Measurements from ENCODE around the gene MON1A.
"Not testable (repeated sequence)": the region's sequence is repeated elsewhere in the genome, so short reads cannot be mapped to it uniquely, and the experiment has no call there.

Gene MON1A

DNA sequence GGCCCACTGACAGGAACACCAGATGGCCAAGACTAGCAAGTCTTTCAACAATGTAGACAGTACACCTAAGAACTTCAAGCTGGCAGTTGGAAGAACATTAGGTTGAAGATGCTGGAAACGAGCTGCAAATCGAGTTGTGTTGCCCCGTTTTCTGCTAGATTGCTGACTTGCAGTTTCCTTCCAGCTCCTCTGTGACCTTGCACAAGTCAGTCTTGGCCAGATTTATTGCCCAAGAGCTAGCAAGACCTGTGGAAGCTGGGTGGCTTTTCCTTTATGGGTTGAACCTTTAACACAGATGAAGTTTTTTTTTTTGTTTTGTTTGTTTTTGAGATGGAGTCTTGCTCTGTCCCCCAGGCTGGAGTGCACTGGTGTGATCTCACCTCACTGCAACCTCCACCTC is 7.5 kb upstream of the MON1A start:
- Histone ChIP-seq H3K27ac (ENCODE audit: low read depth, low read length) (no peak overlapping the region), H3K27me3 (ENCODE audit: control insufficient read depth in 1 of 2, insufficient read depth in 2 of 2, low read length in 2 of 2) (no peaks in the 10 kb centered on the region), H3K4me1 (ENCODE audit: insufficient read depth, low read length) (peaks cover 7% of the 10 kb centered on the region), H3K36me3 (ENCODE audit: insufficient read depth, low read length) (no peaks in the 10 kb centered on the region), H3K9ac (ENCODE audit: low read length) (no peak overlapping the region), H3K9me3 (ENCODE audit: low read length) (no peaks in the 10 kb centered on the region), H3K4me3 (ENCODE audit: low read depth in 1 of 2, low read length in 2 of 2) (no peak overlapping the region)

DNA sequence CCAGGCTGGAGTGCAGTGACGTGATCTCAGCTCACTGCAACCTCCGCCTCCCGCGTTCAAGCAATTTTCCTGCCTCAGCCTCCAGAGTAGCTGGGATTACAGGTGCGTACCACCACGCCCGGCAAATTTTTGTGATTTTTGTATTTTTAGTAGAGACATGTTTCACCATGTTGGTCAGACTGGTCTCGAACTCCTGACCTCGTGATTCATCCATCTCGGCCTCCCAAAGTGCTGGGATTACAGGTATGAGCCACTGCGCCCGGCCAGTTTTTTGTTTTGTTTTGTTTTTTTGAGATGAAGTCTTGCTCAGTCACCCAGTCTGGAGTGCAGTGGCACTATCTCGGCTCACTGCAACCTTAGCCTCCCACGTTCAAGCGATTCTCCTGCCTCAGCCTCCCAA is 2.7 kb upstream of the MON1A start:
- not testable (repeated sequence) for H3K4me3 ChIP-seq (ENCODE audit: low read depth in 1 of 2, low read length in 2 of 2); H3K27ac ChIP-seq (ENCODE audit: low read depth, low read length); H3K9me3 ChIP-seq (ENCODE audit: low read length); H3K36me3 ChIP-seq (ENCODE audit: insufficient read depth, low read length); H3K9ac ChIP-seq (ENCODE audit: low read length); H3K27me3 ChIP-seq (ENCODE audit: control insufficient read depth in 1 of 2, insufficient read depth in 2 of 2, low read length in 2 of 2)
- peaks cover 16% of the 10 kb centered on the region for H3K4me1 ChIP-seq (ENCODE audit: insufficient read depth, low read length)

DNA sequence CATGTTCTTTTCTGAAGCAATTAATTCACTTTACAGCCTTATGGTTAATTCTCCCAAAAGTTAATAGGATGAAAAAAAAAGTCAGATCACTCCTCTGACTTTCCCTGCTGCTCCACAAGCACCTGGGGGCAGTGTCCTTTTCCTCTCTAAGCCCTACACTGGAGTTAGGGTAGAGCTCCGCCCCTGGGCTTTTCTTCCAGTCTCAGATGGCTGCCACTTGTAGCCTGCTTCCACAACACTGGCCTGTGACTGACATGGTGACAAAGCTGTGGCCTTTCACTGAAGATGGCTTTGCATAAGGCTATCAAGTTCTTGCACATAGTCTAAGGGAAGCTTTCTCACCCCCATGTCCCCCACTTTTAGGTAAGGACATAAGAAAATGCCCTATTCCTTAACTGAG is 1.3 kb upstream of the MON1A start:
- no peak overlapping the region for H3K9ac ChIP-seq (ENCODE audit: low read length)

DNA sequence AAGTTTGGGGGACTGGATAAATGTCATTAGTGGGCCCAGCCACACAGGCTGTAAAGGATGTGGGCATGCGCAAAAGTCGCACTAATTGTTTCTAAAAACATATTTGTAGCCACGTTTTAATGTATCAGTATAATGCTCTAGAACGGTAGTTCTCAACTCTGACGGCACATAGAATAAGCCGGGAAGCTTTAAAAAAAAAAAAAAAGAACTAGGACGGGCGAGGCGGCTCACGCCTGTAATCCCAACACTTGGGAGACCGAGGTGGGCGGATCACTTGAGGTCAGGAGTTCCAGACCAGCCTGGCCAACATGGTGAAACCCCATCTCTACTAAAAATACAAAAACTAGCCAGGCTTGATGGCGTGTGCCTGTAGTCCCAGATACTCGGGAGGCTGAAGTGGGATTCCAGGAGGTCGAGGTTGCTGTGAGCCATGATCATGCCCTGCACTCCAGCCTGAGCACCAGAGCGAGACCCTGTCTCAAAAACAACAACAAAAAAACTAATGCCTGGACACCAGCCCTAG is 618 bp upstream of the MON1A start:
- no peaks in the 10 kb centered on the region for H3K27me3 ChIP-seq (ENCODE audit: control insufficient read depth in 1 of 2, insufficient read depth in 2 of 2, low read length in 2 of 2)
- peak overlapping the region; percentile 95 for H3K27ac ChIP-seq (ENCODE audit: low read depth, low read length)
- peaks cover 16% of the 10 kb centered on the region for H3K4me1 ChIP-seq (ENCODE audit: insufficient read depth, low read length)
- H3K36me3 ChIP-seq (ENCODE audit: insufficient read depth, low read length): no peaks in the 10 kb centered on the region
- peak overlapping the region; percentile 9 to 95 for H3K4me3 ChIP-seq (ENCODE audit: low read depth in 1 of 2, low read length in 2 of 2)
- H3K9ac ChIP-seq (ENCODE audit: low read length): peak overlapping the region; percentile 64
- H3K9me3 ChIP-seq (ENCODE audit: low read length): no peaks in the 10 kb centered on the region

More for the DNA sequence above, 1.3 kb upstream of the MON1A start:
- Histone ChIP-seq H3K27ac (ENCODE audit: low read depth, low read length) (no peak overlapping the region), H3K4me3 (ENCODE audit: low read depth in 1 of 2, low read length in 2 of 2) (no peak overlapping the region), H3K27me3 (ENCODE audit: control insufficient read depth in 1 of 2, insufficient read depth in 2 of 2, low read length in 2 of 2) (no peaks in the 10 kb centered on the region), H3K36me3 (ENCODE audit: insufficient read depth, low read length) (no peaks in the 10 kb centered on the region), H3K4me1 (ENCODE audit: insufficient read depth, low read length) (peaks cover 16% of the 10 kb centered on the region), H3K9me3 (ENCODE audit: low read length) (no peaks in the 10 kb centered on the region)

DNA sequence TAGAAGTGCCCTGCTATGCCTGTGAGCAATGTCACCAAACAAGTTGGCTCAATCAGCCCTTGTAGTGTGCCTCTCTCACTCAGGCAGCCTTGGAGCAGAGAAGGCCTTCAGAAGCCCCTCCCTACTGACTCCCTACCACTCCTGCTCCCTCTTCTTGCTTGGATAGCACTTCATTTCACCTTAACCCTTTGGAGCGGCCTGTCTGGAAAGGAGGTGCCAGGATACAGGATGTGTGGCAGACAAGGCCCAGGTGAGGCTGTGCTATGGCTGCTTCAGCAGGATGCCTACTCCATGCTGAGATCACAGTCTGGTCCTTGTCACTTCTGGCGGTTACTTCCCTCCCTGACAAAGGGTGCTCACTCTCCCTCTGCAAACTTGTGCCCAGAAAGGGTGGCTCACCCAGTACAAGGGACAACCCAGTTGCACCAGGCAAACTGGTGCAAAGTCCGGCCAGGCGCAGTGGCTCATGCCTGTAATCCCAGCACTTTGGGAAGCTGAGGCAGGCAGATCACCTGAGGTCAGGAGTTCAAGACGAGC is 1.1 kb downstream of the MON1A start:
- Histone ChIP-seq H3K4me1 (ENCODE audit: insufficient read depth, low read length) (peaks cover 16% of the 10 kb centered on the region), H3K27me3 (ENCODE audit: control insufficient read depth in 1 of 2, insufficient read depth in 2 of 2, low read length in 2 of 2) (no peaks in the 10 kb centered on the region), H3K27ac (ENCODE audit: low read depth, low read length) (no peak overlapping the region), H3K36me3 (ENCODE audit: insufficient read depth, low read length) (no peaks in the 10 kb centered on the region), H3K4me3 (ENCODE audit: low read depth in 1 of 2, low read length in 2 of 2) (peak overlapping the region in 1 of 2 donors; percentile 95), H3K9me3 (ENCODE audit: low read length) (no peaks in the 10 kb centered on the region), H3K9ac (ENCODE audit: low read length) (no peak overlapping the region)

DNA sequence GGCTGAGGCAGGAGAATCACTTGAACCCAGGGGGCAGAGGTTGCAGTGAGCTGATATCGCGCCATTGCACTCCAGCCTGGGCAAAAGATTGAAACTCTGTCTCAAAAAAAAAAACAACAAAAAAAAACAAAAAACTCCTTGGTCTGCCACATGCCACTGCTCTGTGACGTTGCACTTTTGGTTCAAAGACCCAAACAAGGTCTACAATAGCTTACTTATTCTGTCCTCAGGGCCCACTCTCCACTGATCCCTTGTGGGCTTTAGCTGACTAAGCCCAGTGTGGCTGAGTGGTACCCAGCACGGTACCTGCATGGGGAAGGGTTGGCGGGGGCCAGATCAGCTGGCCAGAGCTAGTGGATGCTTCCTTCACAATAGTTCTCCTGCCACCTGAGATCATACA is 1.8 kb downstream of the MON1A start:
- Histone ChIP-seq H3K4me1 (ENCODE audit: insufficient read depth, low read length) (peaks cover 16% of the 10 kb centered on the region), H3K27me3 (ENCODE audit: control insufficient read depth in 1 of 2, insufficient read depth in 2 of 2, low read length in 2 of 2) (no peaks in the 10 kb centered on the region), H3K27ac (ENCODE audit: low read depth, low read length) (no peak overlapping the region), H3K9me3 (ENCODE audit: low read length) (no peaks in the 10 kb centered on the region), H3K9ac (ENCODE audit: low read length) (no peak overlapping the region), H3K36me3 (ENCODE audit: insufficient read depth, low read length) (no peaks in the 10 kb centered on the region), H3K4me3 (ENCODE audit: low read depth in 1 of 2, low read length in 2 of 2) (no peak overlapping the region)

DNA sequence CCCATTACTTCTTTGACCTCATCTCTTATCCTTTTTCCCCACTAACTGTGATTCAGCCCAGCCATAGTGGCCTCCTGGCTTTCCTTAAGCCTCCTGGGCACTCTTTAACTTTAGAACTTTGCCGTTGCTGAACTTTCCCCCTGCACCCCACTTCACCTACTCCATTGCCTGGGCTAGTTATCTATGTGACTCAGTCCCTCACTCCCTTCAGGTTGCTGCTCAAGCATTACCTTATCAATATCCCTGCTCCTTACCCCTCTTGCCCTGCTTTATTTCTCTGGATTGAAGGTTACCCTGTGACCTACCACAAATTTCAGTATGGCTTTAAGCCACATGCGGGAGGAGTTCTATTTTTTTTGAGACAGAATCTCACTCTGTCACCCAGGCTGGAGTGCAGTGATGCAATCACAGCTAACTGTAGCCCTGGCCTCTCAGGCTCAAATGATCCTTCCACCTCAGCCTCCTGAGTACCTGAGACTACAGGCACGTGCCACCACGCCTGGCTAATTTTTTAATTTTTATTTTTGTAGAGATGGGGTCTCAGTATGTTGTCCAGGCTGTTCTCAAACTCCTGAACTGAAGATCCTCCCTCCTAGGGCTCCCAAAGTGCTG is 3.4 kb downstream of the MON1A start:
- H3K4me1 ChIP-seq (ENCODE audit: insufficient read depth, low read length): peaks cover 16% of the 10 kb centered on the region
- no peaks in the 10 kb centered on the region for H3K27me3 ChIP-seq (ENCODE audit: control insufficient read depth in 1 of 2, insufficient read depth in 2 of 2, low read length in 2 of 2)
- no peak overlapping the region for H3K4me3 ChIP-seq (ENCODE audit: low read depth in 1 of 2, low read length in 2 of 2)
- H3K27ac ChIP-seq (ENCODE audit: low read depth, low read length): no peak overlapping the region
- no peak overlapping the region for H3K9ac ChIP-seq (ENCODE audit: low read length)
- no peaks in the 10 kb centered on the region for H3K9me3 ChIP-seq (ENCODE audit: low read length)
- no peaks in the 10 kb centered on the region for H3K36me3 ChIP-seq (ENCODE audit: insufficient read depth, low read length)

DNA sequence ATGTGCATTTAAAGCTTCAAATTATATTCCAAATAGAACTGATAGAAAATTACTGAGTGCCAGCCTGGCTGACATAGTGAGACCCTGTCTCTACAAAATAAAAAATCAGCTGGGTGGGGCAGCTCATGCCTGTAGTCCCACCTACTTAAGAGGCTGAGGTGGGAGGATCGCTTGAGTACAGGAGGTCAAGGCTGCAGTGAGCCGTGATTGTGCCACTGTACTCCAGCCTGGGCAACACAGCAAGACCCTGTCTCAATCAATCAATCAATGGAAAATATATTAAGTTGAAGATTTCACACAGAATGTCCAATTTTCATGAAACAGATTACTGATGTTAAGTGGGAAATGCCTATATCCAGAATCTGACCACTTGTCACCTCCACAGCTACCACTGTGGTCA is 4.1 kb downstream of the MON1A start:
- H3K27me3 ChIP-seq (ENCODE audit: control insufficient read depth in 1 of 2, insufficient read depth in 2 of 2, low read length in 2 of 2): no peaks in the 10 kb centered on the region
- no peaks in the 10 kb centered on the region for H3K36me3 ChIP-seq (ENCODE audit: insufficient read depth, low read length)
- H3K9ac ChIP-seq (ENCODE audit: low read length): no peak overlapping the region
- H3K27ac ChIP-seq (ENCODE audit: low read depth, low read length): no peak overlapping the region
- H3K4me1 ChIP-seq (ENCODE audit: insufficient read depth, low read length): peaks cover 14% of the 10 kb centered on the region
- H3K4me3 ChIP-seq (ENCODE audit: low read depth in 1 of 2, low read length in 2 of 2): no peak overlapping the region
- no peaks in the 10 kb centered on the region for H3K9me3 ChIP-seq (ENCODE audit: low read length)

DNA sequence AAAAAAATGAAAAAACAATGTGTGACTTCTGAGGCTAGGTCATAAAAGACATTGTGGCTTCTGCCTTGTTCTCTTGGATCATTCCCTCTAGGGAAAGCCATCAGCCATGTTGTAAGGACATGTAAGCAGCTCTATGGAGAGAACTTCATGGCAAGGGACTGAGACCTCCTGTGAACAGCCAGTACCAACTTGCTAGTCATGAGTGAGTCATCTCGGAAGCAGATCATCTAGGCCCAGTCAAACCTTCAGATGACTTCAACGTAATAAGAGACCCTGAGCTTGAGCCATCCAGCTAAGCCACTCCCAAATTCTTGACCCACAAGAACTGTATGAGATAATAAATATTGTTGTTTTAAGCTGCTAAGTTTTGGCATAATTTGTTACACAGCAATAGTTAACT is 4.9 kb downstream of the MON1A start:
- no peaks in the 10 kb centered on the region for H3K9me3 ChIP-seq (ENCODE audit: low read length)
- H3K4me3 ChIP-seq (ENCODE audit: low read depth in 1 of 2, low read length in 2 of 2): no peak overlapping the region
- no peaks in the 10 kb centered on the region for H3K36me3 ChIP-seq (ENCODE audit: insufficient read depth, low read length)
- peaks cover 8% of the 10 kb centered on the region for H3K4me1 ChIP-seq (ENCODE audit: insufficient read depth, low read length)
- no peak overlapping the region for H3K27ac ChIP-seq (ENCODE audit: low read depth, low read length)
- H3K27me3 ChIP-seq (ENCODE audit: control insufficient read depth in 1 of 2, insufficient read depth in 2 of 2, low read length in 2 of 2): no peaks in the 10 kb centered on the region
- H3K9ac ChIP-seq (ENCODE audit: low read length): no peak overlapping the region

DNA sequence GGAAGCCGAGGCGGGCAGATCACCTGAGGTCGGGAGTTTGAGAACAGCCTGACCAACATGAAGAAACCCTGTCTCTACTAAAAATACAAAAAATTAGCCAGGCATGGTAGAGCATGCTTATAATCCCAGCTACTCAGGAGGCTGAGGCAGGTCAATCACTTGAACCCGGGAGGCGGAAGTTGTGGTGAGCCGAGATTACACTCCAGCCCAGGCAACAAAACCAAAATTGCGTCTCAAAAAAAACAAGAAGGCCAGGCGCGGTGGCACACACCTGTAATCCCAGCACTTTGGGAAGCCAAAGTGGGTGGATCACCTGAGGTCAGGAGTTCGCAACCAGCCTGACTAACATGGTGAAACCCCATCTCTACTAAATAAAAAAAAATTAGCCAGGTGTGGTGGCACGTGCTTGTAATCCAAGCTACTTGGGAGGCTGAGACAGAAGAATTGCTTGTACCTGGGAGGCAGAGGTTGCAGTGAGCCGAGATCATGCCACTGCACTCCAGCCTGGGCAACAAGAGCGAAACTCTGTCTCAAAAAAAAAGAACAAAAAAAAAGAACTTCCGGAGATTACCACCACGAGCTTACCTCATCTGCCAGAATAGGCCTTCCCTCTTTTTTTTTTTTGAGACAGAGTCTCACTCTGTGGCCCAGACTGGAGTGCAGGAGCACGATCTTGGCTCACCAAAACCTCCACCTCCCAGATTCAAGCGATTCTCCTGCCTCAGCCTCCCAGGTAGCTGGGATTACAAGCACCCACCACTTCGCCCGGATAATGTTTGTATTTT is 11.6 kb downstream of the MON1A start:
- not testable (repeated sequence) for H3K4me3 ChIP-seq (ENCODE audit: low read depth in 1 of 2, low read length in 2 of 2); H3K4me1 ChIP-seq (ENCODE audit: insufficient read depth, low read length); H3K9ac ChIP-seq (ENCODE audit: low read length); H3K27me3 ChIP-seq (ENCODE audit: control insufficient read depth in 1 of 2, insufficient read depth in 2 of 2, low read length in 2 of 2); H3K36me3 ChIP-seq (ENCODE audit: insufficient read depth, low read length); H3K9me3 ChIP-seq (ENCODE audit: low read length); H3K27ac ChIP-seq (ENCODE audit: low read depth, low read length)

DNA sequence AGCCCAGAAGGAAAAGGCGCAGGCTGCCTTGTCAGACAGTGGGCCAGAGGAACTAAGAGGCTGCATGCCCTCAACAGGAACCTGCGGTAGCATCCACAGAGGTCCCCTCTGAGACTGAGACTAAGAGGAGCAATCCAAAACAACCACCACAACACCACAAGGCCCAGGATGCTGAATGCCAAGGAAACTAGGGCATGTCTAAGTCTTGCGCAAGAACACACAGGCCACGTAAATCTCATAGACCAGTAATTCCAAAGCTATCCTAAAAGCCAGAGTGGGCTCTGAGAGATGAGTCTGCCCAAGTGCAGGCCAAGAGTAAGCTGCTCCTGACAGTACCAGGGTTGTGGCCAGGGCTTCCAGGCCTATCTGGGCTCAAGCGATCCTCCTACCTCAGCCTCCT is 12.9 kb downstream of the MON1A start:
- no peak overlapping the region for H3K9ac ChIP-seq (ENCODE audit: low read length)
- H3K27me3 ChIP-seq (ENCODE audit: control insufficient read depth in 1 of 2, insufficient read depth in 2 of 2, low read length in 2 of 2): no peaks in the 10 kb centered on the region
- no peaks in the 10 kb centered on the region for H3K36me3 ChIP-seq (ENCODE audit: insufficient read depth, low read length)
- no peaks in the 10 kb centered on the region for H3K4me1 ChIP-seq (ENCODE audit: insufficient read depth, low read length)
- no peak overlapping the region for H3K4me3 ChIP-seq (ENCODE audit: low read depth in 1 of 2, low read length in 2 of 2)
- no peak overlapping the region for H3K27ac ChIP-seq (ENCODE audit: low read depth, low read length)
- H3K9me3 ChIP-seq (ENCODE audit: low read length): no peaks in the 10 kb centered on the region

Measured in muscle layer of colon (tissue), 2 donors.